HCT116 (cell line): ENCODE data around the gene GPAM. TPM values are rescaled to one million over a fixed set of nuclear protein-coding genes. Genes with fewer than 3 reads are reported as not detected.

Experiments
- ATAC-seq: fragments of 200-7000 bp; cut with Tn5 transposase; 2 replicates; pipeline ENCODE4 v1.9.1; 2020; ENCODE audit warnings: mild to moderate bottlenecking, moderate library complexity
- BruUV-seq: library from RNA; stranded (reverse); fragments of 400-500 nt; replicated peaks from 2 replicates; lab custom pipeline; 2021; lab: Mats Ljungman, UMichigan
- CTCF ChIA-PET: fragments of 300-600 bp; sonication (Branson Sonifier 250); formaldehyde crosslinking; loops from one replicate; lab custom pipeline; 2021; ENCODE audit warnings: antibody characterized with exemption; lab: Charles Lee
- POLR2A ChIA-PET: fragments of 300-600, 350-600 bp; sonication (Branson Sonifier 250); formaldehyde crosslinking; loops from one replicate; lab custom pipeline; 2021; ENCODE audit warnings: antibody characterized with exemption; lab: Charles Lee
- RAD21 ChIA-PET, 2 experiments: fragments of 300-600 bp; sonication (Branson Sonifier 250); formaldehyde crosslinking; loops; one replicate each; lab custom pipeline; 2023; ENCODE audit warnings: low total read pairs in 2 of 2; ENCODE audit not compliant: uncharacterized antibody in 2 of 2, unreplicated experiment in 2 of 2, low non-redundant PET in 1 of 2; lab: Charles Lee
- DNase-seq: peaks from one replicate; pipeline ENCODE4 v3.0.0-alpha.2; 2010; ENCODE audit warnings: low read depth, low spot score
- H2AFZ ChIP-seq: fragments of 200-600 bp; shearing (Covaris generic), sonication (generic); 2 replicates; pipeline ENCODE4 v1.6.1; 2017; ENCODE audit warnings: low read depth, mixed run types, mixed read lengths, antibody characterized with exemption, low read length; ENCODE audit not compliant: poor library complexity, severe bottlenecking
- H3K27ac ChIP-seq: 2 replicates; pipeline ENCODE4 v1.5.1; 2012; ENCODE audit warnings: low read depth, low read length
- H3K27me3 ChIP-seq: fragments of 200-600 bp; sonication (generic); 2 replicates; pipeline ENCODE4 v1.6.1; 2016; ENCODE audit warnings: mixed run types, low read length, mixed read lengths; ENCODE audit not compliant: insufficient read depth
- H3K36me3 ChIP-seq, 2 experiments: fragments of 200-500 bp in 1 of 2; fragments of 200-600 bp in 1 of 2; sonication (Bioruptor generic) in 1 of 2; sonication (generic) in 1 of 2; 2 replicates each; pipeline versions ENCODE4 v1.5.1 to v1.6.1; 2014 to 2016; ENCODE audit warnings: low read length in 2 of 2, inconsistent platforms in 1 of 2, mixed read lengths in 1 of 2, mixed run types in 1 of 2; ENCODE audit not compliant: insufficient read depth in 2 of 2, control insufficient read depth in 1 of 2
- H3K4me1 ChIP-seq, 2 experiments: fragments of 200-600 bp in 1 of 2; sonication (generic) in 1 of 2; 2 replicates each; pipeline versions ENCODE4 v1.5.1 to v1.6.1; 2012 to 2017; ENCODE audit warnings: low read length in 2 of 2, inconsistent platforms in 1 of 2, mild to moderate bottlenecking in 1 of 2, mixed read lengths in 1 of 2, mixed run types in 1 of 2, moderate library complexity in 1 of 2; ENCODE audit not compliant: insufficient read depth in 2 of 2, control insufficient read depth in 1 of 2
- H3K4me2 ChIP-seq: fragments of 200-600 bp; sonication (generic); 2 replicates; pipeline ENCODE4 v1.6.1; 2017; ENCODE audit warnings: mixed run types, low read length, mixed read lengths
- H3K4me3 ChIP-seq, 2 experiments: fragments of 200-600 bp in 1 of 2; sonication (generic) in 1 of 2; replicated peaks in 1 of 2; 2 replicates each; pipeline ENCODE4 v1.5.1; 2011 to 2016; ENCODE audit warnings: low read length in 2 of 2, control low read depth in 1 of 2, low read depth in 1 of 2, mild to moderate bottlenecking in 1 of 2, mixed read lengths in 1 of 2, mixed run types in 1 of 2
- H3K79me2 ChIP-seq: fragments of 200-600 bp; sonication (generic); 2 replicates; pipeline ENCODE4 v1.6.1; 2017; ENCODE audit warnings: mild to moderate bottlenecking, mixed run types, low read length, moderate library complexity, mixed read lengths; ENCODE audit not compliant: insufficient read depth
- H3K9ac ChIP-seq: fragments of 200-600 bp; sonication (generic); 2 replicates; pipeline ENCODE4 v1.6.1; 2016; ENCODE audit warnings: low read length, mixed read lengths
- H3K9me2 ChIP-seq: fragments of 200-600 bp; sonication (generic), shearing (Covaris generic); 2 replicates; pipeline ENCODE4 v1.6.1; 2017; ENCODE audit warnings: mixed run types, mild to moderate bottlenecking, moderate library complexity; ENCODE audit not compliant: insufficient read depth
- H3K9me3 ChIP-seq, 2 experiments: fragments of 200-500 bp in 1 of 2; fragments of 200-600 bp in 1 of 2; sonication (Bioruptor generic) in 1 of 2; sonication (generic) in 1 of 2; 2 replicates each; pipeline ENCODE4 v1.6.1; 2014 to 2017; ENCODE audit warnings: low read length in 2 of 2, mixed read lengths in 2 of 2, inconsistent platforms in 1 of 2, low read depth in 1 of 2, mild to moderate bottlenecking in 1 of 2, mixed run types in 1 of 2, moderate library complexity in 1 of 2; ENCODE audit not compliant: control insufficient read depth in 1 of 2, insufficient read depth in 1 of 2
- H4K20me1 ChIP-seq: fragments of 200-600 bp; sonication (generic), shearing (Covaris generic); 2 replicates; pipeline ENCODE4 v1.6.1; 2017; ENCODE audit warnings: mixed run types, mild to moderate bottlenecking, moderate library complexity; ENCODE audit not compliant: insufficient read depth
- CBX3 ChIP-seq: IDR thresholded peaks from 2 replicates; pipeline ENCODE4 v1.6.1; 2012; ENCODE audit warnings: low read depth
- CEBPB ChIP-seq: IDR thresholded peaks from 2 replicates; pipeline ENCODE4 v1.6.1; 2012; ENCODE audit warnings: low read depth
- EGR1 ChIP-seq: IDR thresholded peaks from 2 replicates; pipeline ENCODE4 v1.6.1; 2012; ENCODE audit warnings: low read depth
- EZH2 ChIP-seq: fragments of 200-600 bp; sonication (generic); IDR thresholded peaks from 2 replicates; pipeline ENCODE4 v1.6.1; 2017; ENCODE audit warnings: antibody characterized with exemption, mixed run types
- EZH2phosphoT487 ChIP-seq: fragments of 200-600 bp; IDR thresholded peaks from 2 replicates; pipeline ENCODE4 v1.6.1; 2018; ENCODE audit warnings: antibody characterized with exemption, borderline replicate concordance
- FOSL1 ChIP-seq: IDR thresholded peaks from 2 replicates; pipeline ENCODE4 v1.6.1; 2012; ENCODE audit warnings: low read depth
- JUND ChIP-seq: IDR thresholded peaks from 2 replicates; pipeline ENCODE4 v1.6.1; 2012
- POLR2A ChIP-seq: IDR thresholded peaks from 2 replicates; pipeline ENCODE4 v1.7.0; 2011; ENCODE audit warnings: borderline replicate concordance; ENCODE audit not compliant: insufficient read depth, insufficient read length; ENCODE audit errors: extremely low read depth
- POLR2AphosphoS5 ChIP-seq: IDR thresholded peaks from 2 replicates; pipeline ENCODE4 v1.6.1; 2011; ENCODE audit warnings: mild to moderate bottlenecking, low read depth, low read length, moderate library complexity
- RAD21 ChIP-seq: IDR thresholded peaks from 2 replicates; pipeline ENCODE4 v1.6.1; 2012; ENCODE audit warnings: low read depth, mild to moderate bottlenecking
- SP1 ChIP-seq: IDR thresholded peaks from 2 replicates; pipeline ENCODE4 v1.6.1; 2012; ENCODE audit warnings: low read depth
- SRF ChIP-seq: IDR thresholded peaks from 2 replicates; pipeline ENCODE4 v1.6.1; 2012; ENCODE audit warnings: low read depth
- YY1 ChIP-seq: IDR thresholded peaks from 2 replicates; pipeline ENCODE4 v1.6.1; 2011; ENCODE audit warnings: low read length, low read depth, moderate library complexity, mild to moderate bottlenecking; ENCODE audit not compliant: insufficient replicate concordance; ENCODE audit errors: extremely low read depth
- ZBTB33 ChIP-seq: IDR thresholded peaks from 2 replicates; pipeline ENCODE4 v1.6.1; 2011; ENCODE audit warnings: mild to moderate bottlenecking, low read length, moderate library complexity; ENCODE audit not compliant: insufficient replicate concordance; ENCODE audit errors: extremely low read depth
- ZFX ChIP-seq: fragments of 450-650 bp; IDR thresholded peaks from 2 replicates; pipeline ENCODE4 v1.6.1; 2017
- ZNF274 ChIP-seq: fragments of 200-500 bp; sonication (Bioruptor generic); IDR thresholded peaks from 2 replicates; pipeline ENCODE4 v1.6.1; 2014; ENCODE audit warnings: mild to moderate bottlenecking, low read depth, low read length, inconsistent platforms
- intact Hi-C: fragments of 100-400 bp; cut with micrococcal nuclease; formaldehyde crosslinking; loops from 2 replicates; pipeline ENCODE4 v1.10.0; 2022
- total RNA-seq: library from RNA; stranded (reverse); gene quantifications from one replicate; pipeline ENCODE4 v1.2.1, GENCODE V29; 2021; ENCODE audit not compliant: unreplicated experiment

GPAM gene
- total RNA-seq, 1 experiment from 2014 or later, result 19.3 TPM

- no peaks in the 10 kb centered on the region for H3K36me3 ChIP-seq
- POLR2A ChIA-PET, result no interaction called here
Observed at GRCh38 chr10:112213836-112214235, 30.3 kb upstream of the GPAM start.

DNA sequence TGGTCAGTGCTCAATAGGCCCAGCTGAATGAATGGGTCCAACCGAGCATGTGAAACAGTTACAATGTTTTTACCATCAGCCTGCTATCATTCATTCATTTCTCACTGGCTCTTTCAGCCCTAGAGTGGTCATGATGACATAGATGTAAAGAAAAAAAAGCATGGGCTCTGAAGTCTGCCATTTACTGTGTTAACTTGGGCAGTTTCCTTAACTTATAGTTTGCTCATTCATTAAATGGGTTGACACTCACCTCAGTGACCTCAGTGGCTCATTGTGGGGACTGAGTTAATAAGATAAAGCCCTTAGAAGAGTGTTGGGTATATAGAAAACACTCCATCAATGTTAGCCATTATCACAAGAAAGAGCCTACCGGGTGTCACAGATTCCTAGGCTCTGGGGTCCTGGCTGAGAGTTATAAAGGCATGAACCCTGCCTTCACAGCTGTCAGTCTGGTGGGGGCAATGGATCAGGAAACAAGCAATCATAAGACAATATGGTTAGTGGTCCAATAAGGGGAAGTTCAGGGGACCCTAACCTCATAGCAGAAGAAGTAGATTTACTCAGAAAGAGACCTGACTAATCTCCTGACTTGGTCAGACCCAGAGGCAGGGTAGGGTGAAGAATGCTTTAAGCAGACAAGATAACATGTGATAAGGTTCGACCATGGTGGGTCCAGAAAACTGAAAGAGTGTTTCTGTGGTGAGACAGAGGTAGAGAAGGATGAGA lies 29.7 kb upstream of the GPAM start:
- POLR2A ChIA-PET, result no interaction called here

More at GRCh38 chr10:112213836-112214235, 30.3 kb upstream of the GPAM start:
- peaks cover 8% of the 10 kb centered on the region; the same call in 1 of the 2 replicates for H3K27me3 ChIP-seq
- H3K4me2 ChIP-seq, result no peak overlapping the region
- H3K79me2 ChIP-seq, result no peaks in the 10 kb centered on the region
- no peak overlapping the region for H3K4me3 ChIP-seq
- ChIA-PET CTCF (no interaction called here), RAD21 (no interaction called here)
- no peaks in the 10 kb centered on the region for H4K20me1 ChIP-seq
- H3K9me3 ChIP-seq, result no peaks in the 10 kb centered on the region
- H3K4me1 ChIP-seq, result no peaks in the 10 kb centered on the region
- H2AFZ ChIP-seq, result no peak overlapping the region
- H3K9me2 ChIP-seq, result no peaks in the 10 kb centered on the region
- ATAC-seq (no peak), DNase-seq (no peak)
- intact Hi-C loops, result no loop called here
- no peak overlapping the region for H3K27ac ChIP-seq
- no TSS peak for BruUV-seq
- no peak overlapping the region for H3K9ac ChIP-seq
- no peak for TF ChIP-seq CEBPB
- TF ChIP-seq FOSL1, result no peak
- no peak for TF ChIP-seq JUND
- TF ChIP-seq EGR1, result no peak

More for the DNA sequence above, 29.7 kb upstream of the GPAM start:
- TF ChIP-seq ZFX (no peak), POLR2A (no peak), RAD21 (no peak), JUND (no peak), POLR2AphosphoS5 (no peak), CBX3 (no peak), EZH2 (no peak), SP1 (no peak), ZBTB33 (no peak), YY1 (no peak), FOSL1 (no peak), SRF (no peak), ZNF274 (no peak), EZH2phosphoT487 (no peak)
- BruUV-seq, result no TSS peak
- Histone ChIP-seq H3K4me3 (no peak overlapping the region), H4K20me1 (no peaks in the 10 kb centered on the region), H3K9ac (no peak overlapping the region), H3K9me3 (no peaks in the 10 kb centered on the region), H3K36me3 (no peaks in the 10 kb centered on the region), H3K27ac (no peak overlapping the region), H3K27me3 (peaks cover 14% of the 10 kb centered on the region; the same call in 1 of the 2 replicates), H3K79me2 (no peaks in the 10 kb centered on the region), H3K9me2 (no peaks in the 10 kb centered on the region), H3K4me2 (no peak overlapping the region), H2AFZ (no peak overlapping the region), H3K4me1 (no peaks in the 10 kb centered on the region)
- DNase-seq (no peak), ATAC-seq (no peak)
- RAD21 ChIA-PET, result no interaction called here
- CTCF ChIA-PET, result no interaction called here
- intact Hi-C loops, result no loop called here
